Activated T-cell treated with anti-CD3 and anti-CD28 coated beads, Interleukin-2, amount 50 U/mL, for 24 hours (primary cell): Measurements from ENCODE around the gene BICDL2.

Experiments
- DNase-seq: peaks from one replicate; pipeline ENCODE4 v3.0.0-alpha.2; 2020
- H3K27ac Mint-ChIP-seq: 2 replicates; pipeline ENCODE4 v1.8.0; 2020; ENCODE audit warnings: mild to moderate bottlenecking, mixed read lengths
- H3K27me3 Mint-ChIP-seq: 2 replicates; pipeline ENCODE4 v1.8.0; 2020; ENCODE audit warnings: mixed read lengths
- H3K36me3 Mint-ChIP-seq: 2 replicates; pipeline ENCODE4 v1.8.0; 2020; ENCODE audit warnings: low read depth, mixed read lengths
- H3K4me1 Mint-ChIP-seq: 2 replicates; pipeline ENCODE4 v1.8.0; 2020; ENCODE audit warnings: low read depth, mixed read lengths
- H3K4me3 Mint-ChIP-seq: 2 replicates; pipeline ENCODE4 v1.8.0; 2020; ENCODE audit warnings: mild to moderate bottlenecking, moderate library complexity, mixed read lengths
- H3K9me3 Mint-ChIP-seq: 2 replicates; pipeline ENCODE4 v1.8.0; 2020; ENCODE audit warnings: mixed read lengths

Gene BICDL2

DNA sequence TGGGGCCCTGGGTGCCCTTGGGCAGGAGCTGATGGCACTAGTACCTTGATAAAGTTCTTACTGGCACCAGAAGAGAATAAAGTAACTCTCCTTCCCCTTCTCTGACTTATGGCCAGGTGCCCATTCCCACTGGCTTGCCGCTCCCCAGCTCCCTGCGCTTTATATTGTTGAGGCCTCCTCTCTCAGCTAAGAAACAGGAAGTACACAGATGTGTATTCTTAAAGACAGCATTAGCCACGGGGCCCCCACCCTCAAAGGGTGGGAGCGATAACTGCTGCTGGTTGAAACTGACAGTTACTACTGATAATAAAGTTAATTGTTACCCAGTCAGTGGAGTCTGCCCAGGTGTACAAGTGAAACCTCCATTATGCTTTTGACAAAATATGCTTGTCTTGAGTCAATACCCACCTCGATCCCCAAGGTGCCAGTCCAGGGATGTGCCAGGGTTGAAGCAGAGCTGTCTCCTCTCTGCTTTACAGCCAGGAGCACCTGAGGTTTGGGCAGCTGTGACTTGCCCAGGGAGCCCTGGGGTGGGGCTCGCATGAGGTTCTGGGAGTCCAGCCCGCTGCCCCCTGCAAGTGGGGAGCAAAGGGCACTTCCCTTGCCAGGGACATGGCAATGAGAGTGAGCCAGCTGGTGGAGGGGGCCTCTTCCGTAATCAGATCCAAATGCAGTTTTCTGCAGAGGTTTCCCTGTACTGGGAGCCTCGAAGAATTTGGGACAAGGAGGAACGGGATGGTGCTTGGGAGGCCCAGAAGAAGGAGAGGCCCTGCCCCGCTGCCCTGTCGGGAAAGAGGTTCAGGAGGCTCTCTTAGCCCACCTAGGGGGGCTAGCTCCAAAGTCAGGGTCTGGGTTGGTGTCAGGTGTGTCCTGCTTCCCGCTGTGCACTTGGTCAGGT lies 29.4 kb downstream of the BICDL2 start:
- Mint-ChIP-seq H3K36me3 (no peaks in the 10 kb centered on the region), H3K27me3 (peaks cover 14% of the 10 kb centered on the region), H3K4me3 (no peak overlapping the region), H3K9me3 (no peaks in the 10 kb centered on the region), H3K27ac (no peak overlapping the region), H3K4me1 (peaks cover 26% of the 10 kb centered on the region)
- DNase-seq: no peak

DNA sequence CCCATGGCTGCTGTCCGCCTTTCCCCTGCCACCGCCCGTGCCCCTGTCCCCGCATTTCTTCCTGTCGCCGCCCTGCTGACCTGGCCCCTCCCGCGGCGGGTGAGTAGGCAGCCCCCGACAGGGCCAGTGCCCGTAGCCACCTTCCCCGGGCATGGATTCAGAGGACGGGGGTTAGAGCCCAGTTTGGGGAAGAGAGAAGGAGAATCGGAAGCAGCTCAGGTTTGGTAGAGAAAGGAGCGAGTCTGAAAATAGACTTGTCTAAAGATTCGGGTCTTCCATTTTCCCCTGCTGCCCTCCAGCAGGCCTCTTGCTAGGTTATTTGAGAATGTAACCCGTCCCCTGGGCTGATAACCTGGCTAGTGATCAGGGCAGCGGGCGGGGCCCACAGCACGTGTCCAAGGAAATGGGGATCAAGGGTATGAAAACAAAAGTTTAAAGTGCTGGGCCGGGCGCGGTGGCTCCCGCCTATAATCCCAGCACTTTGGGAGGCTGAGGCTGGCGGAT lies 31.9 kb downstream of the BICDL2 start:
- H3K27me3 Mint-ChIP-seq: peaks cover 10% of the 10 kb centered on the region

DNA sequence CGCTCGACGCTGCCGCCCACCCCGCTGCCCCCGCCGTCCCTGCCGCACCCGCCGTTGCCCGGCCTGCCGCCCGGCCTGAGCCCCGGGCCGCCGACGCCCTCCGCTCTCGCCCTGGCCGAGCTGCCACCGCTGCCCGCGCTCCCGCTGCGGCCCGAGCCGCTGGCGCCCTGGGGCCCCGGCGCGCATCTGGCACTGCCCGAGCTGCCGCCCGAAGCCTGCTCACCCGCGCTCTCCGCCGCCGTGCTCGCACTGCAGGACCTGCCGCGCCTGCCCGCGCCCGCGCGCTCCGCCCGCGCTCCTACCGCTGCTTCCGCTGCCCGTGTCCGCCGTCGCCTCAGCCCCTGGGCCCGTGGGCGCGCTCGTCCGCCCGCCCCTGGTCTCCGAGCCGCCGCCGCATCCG lies 32.4 kb downstream of the BICDL2 start:
- Mint-ChIP-seq H3K9me3 (no peaks in the 10 kb centered on the region), H3K4me1 (peaks cover 26% of the 10 kb centered on the region), H3K27ac (no peak overlapping the region), H3K27me3 (peaks cover 10% of the 10 kb centered on the region), H3K4me3 (no peak overlapping the region), H3K36me3 (no peaks in the 10 kb centered on the region)
- DNase-seq: no peak

More for the DNA sequence above, 31.9 kb downstream of the BICDL2 start:
- peaks cover 26% of the 10 kb centered on the region for H3K4me1 Mint-ChIP-seq
- no peak for DNase-seq
- no peaks in the 10 kb centered on the region for H3K9me3 Mint-ChIP-seq
- peak overlapping the region; percentile 63 for H3K4me3 Mint-ChIP-seq
- no peak overlapping the region for H3K27ac Mint-ChIP-seq
- H3K36me3 Mint-ChIP-seq: no peaks in the 10 kb centered on the region

DNA sequence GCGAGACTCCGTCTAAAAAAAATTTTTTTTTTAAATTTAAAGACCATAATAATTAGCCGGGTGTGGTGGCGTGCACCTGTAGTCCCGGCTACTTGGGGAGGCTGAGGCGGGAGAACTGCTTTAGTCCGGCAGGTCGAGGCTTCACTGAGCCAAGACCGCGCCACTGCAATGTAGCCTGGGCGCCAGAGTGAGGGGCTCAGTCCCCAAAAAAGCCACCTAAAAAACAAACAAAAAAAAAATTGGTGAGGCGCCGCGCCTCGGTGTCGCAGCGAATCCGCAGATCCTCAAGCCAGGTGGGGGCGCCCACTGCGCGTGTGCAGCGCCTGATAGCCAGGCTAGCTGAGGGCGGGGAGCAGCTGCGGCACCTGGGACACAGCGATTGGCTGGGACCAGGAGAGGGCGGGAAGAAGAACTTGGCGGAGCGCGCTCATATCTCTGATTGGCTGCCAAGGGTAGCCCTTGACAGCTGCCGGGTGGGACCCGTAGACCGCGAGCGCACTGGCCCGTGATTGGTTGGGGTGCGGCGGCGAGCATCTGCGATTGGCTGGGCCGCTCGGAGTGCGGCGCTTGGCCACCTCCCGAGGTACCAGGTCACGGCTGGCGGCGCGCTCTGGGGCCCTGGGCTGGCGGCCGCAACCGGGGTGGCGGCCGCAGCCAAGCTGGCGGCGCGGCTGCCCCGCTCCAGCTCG lies 33.0 kb downstream of the BICDL2 start:
- no peaks in the 10 kb centered on the region for H3K9me3 Mint-ChIP-seq

DNA sequence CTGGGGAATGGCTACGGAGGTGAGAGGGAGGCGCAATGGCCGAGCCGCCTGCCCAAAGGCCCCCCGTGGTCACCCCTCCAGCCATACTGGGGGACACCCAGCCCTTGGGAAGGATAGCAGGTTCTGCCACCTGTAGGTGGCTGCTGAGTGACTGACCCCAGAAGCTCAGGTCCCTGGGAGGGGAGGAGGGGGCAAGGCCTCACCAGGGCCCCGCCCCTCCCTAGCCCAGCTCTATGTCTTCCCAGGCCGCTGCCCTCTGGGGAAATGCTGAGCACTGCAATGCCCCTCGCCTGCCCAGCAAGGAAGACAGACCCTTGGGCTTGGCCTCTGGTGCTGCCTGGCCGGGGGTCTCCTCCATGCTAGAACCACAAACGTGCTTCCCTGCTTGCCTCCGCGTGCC lies 35.4 kb downstream of the BICDL2 start:
- no peak overlapping the region for H3K4me3 Mint-ChIP-seq
- H3K4me1 Mint-ChIP-seq: peaks cover 3% of the 10 kb centered on the region
- no peaks in the 10 kb centered on the region for H3K9me3 Mint-ChIP-seq
- peaks cover 8% of the 10 kb centered on the region for H3K27me3 Mint-ChIP-seq
- H3K36me3 Mint-ChIP-seq: no peaks in the 10 kb centered on the region
- no peak overlapping the region for H3K27ac Mint-ChIP-seq
- DNase-seq: no peak

More for the DNA sequence above, 33.0 kb downstream of the BICDL2 start:
- Mint-ChIP-seq H3K4me1 (peaks cover 23% of the 10 kb centered on the region), H3K27me3 (peaks cover 13% of the 10 kb centered on the region), H3K27ac (peak overlapping the region; percentile 52), H3K36me3 (no peaks in the 10 kb centered on the region), H3K4me3 (peak overlapping the region; percentile 44)
- peak; percentile 95 for DNase-seq

DNA sequence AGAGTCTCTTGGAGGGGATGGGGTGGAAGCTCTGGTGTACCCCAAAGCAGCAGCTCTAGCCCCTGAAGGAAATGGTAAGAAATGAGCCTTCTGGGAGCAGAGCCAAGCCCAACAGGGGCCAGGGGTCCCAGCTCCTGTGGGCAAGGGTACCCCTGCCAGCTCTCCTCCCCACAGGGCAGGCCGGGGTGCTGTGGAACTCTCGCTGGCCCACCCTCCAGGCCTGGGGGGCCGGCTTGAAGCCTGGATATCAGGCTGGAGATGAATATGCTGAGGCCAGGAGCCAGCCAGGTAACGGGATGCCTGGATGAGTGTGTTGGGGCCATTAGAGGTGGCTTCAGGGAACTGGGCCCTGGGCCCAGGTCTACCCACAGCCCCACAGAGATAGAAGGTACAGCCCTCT lies 36.2 kb downstream of the BICDL2 start:
- H3K4me1 Mint-ChIP-seq: peaks cover 3% of the 10 kb centered on the region
- H3K27me3 Mint-ChIP-seq: peaks cover 8% of the 10 kb centered on the region
- no peak for DNase-seq
- no peaks in the 10 kb centered on the region for H3K36me3 Mint-ChIP-seq
- H3K27ac Mint-ChIP-seq: no peak overlapping the region
- H3K4me3 Mint-ChIP-seq: no peak overlapping the region
- no peaks in the 10 kb centered on the region for H3K9me3 Mint-ChIP-seq

DNA sequence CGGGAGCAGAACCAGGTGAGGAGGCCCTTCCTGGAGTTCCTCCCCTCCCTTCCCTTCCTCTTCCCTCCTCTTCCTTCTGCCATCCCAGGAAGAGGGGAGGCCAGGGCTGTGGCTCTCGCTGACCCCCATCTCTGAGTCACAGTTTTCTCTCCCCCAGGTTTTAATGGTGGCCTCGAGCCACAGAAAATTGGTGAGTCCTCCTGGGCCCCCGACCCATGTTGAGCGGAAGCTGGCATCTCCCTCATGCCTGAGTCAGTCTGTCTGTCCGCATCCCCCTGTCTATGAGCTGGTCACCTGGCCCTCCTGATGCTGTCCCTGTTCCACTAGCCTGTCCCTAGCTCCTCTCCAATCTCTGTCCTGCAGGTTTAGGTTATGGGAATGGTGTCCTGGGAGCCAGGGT lies 36.8 kb downstream of the BICDL2 start:
- DNase-seq: no peak
- Mint-ChIP-seq H3K27ac (no peak overlapping the region), H3K27me3 (peaks cover 6% of the 10 kb centered on the region), H3K4me1 (peaks cover 2% of the 10 kb centered on the region), H3K9me3 (no peaks in the 10 kb centered on the region), H3K36me3 (no peaks in the 10 kb centered on the region), H3K4me3 (no peak overlapping the region)

DNA sequence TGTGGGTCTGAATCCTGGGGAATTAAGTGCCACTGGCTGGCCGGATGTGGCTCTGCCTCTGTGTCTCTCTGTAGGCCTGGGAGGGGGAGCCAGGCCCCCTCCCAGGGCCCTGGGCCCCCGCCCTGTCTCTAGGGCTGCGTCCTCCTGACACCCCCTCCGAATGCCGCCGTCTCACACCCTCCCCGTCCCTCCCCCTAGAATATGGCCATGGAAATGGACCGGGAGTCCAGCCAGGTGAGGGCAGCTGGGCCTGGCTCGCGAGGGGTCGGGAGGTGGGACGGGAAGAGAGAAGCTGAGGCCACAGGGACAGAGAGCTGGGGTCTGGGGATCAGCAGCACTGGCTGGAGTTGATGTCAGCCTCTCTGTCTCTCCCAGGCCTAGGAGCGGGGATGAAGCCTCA lies 40.4 kb downstream of the BICDL2 start:
- Mint-ChIP-seq H3K27ac (no peak overlapping the region), H3K4me1 (no peaks in the 10 kb centered on the region), H3K4me3 (no peak overlapping the region), H3K27me3 (peaks cover 3% of the 10 kb centered on the region), H3K36me3 (no peaks in the 10 kb centered on the region), H3K9me3 (no peaks in the 10 kb centered on the region)
- no peak for DNase-seq

DNA sequence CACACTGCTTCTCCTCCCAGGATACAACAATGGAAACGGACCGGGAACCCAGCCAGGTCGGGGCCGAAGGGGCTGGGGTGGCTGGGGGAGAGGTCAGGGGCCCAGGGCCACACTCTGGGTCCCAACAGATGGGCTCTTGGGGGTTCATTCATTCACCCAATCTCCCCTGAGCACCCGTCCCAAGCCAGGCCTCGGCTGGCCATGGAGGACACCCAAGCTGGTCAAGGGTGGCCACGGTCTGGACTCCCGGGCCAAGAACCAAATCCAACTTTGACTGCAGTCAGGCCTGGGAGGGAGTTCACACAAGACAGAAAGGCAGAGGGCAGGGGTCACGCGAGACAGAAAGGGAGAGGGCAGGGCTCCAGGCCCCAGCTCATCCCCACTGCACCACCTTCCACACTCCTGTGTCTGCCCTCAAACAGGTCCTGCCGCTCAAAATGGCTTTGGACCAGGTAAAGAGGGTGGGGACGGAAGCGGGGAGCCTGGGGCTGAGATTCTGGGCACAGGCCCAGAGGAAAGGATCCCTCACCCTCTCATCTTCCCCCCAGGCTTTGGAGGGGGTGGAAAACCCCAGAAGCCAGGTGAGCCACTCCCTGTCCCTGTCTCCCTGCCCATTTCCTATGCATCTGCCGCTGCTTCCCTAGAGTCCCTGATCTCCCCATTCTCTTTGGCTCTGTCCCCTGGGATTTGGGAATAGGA lies 44.2 kb downstream of the BICDL2 start:
- no peak for DNase-seq
- no peaks in the 10 kb centered on the region for H3K9me3 Mint-ChIP-seq
- H3K4me1 Mint-ChIP-seq: no peaks in the 10 kb centered on the region
- no peak overlapping the region for H3K4me3 Mint-ChIP-seq
- H3K27me3 Mint-ChIP-seq: no peaks in the 10 kb centered on the region
- H3K27ac Mint-ChIP-seq: no peak overlapping the region
- no peaks in the 10 kb centered on the region for H3K36me3 Mint-ChIP-seq

DNA sequence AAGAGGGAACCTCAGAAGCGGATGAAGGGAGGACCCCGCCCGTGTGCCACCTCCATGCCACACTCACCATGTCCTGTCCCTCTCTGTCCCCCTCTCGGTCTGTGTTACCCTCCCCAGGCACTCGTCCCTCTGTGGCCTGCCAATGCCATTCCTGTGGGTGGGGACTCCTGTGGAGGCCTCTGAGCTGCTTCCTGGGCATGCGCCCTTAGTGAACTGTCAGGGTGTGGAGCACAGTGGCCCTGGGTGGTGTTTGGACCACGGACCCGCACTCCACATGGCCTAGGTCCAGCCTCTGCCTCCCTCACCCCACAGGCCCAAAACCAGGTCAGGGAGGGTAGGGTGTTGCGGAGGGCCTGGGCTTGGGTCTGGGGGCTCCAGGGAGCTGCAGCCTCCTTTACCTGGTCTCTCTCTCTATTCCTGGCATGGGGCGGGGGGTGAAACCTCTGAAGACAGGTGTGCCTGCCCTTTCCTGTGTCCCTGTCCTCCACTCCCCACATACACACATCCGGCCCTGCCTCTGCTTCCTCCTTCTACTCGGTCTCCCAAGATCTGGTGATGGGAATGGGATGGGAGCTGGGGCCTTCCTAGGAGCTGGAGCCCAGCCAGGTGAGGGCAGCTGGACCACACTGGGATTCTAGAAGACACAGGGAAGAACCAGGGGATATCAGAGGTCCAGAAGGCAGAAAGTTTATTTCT lies 45.0 kb downstream of the BICDL2 start:
- H3K27ac Mint-ChIP-seq: no peak overlapping the region
- no peaks in the 10 kb centered on the region for H3K9me3 Mint-ChIP-seq
- H3K4me1 Mint-ChIP-seq: no peaks in the 10 kb centered on the region
- no peak overlapping the region for H3K4me3 Mint-ChIP-seq
- H3K36me3 Mint-ChIP-seq: no peaks in the 10 kb centered on the region
- no peak for DNase-seq
- no peaks in the 10 kb centered on the region for H3K27me3 Mint-ChIP-seq

DNA sequence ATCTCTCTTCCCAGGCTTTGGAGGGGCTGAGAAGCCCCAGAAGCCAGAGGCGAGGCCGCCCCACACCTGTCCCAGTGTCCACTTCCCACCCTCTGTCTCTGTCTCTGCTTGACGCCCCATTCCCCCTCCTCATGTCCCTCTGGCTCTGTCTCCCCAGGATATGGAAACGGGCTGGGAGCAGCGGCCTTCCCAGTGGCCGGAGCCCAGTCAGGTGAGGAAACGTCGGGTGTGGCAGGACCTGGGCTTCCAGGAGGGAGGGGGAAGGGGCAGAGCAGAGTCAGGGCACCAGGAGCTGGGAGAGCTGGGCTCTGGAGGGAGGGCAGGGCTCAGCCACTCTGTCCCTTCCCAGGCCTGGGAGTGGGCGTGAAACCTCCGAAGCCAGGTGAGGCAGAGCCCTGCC lies 45.9 kb downstream of the BICDL2 start:
- no peaks in the 10 kb centered on the region for H3K4me1 Mint-ChIP-seq
- no peaks in the 10 kb centered on the region for H3K9me3 Mint-ChIP-seq
- no peak overlapping the region for H3K27ac Mint-ChIP-seq
- H3K27me3 Mint-ChIP-seq: peaks cover 2% of the 10 kb centered on the region
- no peaks in the 10 kb centered on the region for H3K36me3 Mint-ChIP-seq
- no peak overlapping the region for H3K4me3 Mint-ChIP-seq
- no peak for DNase-seq

DNA sequence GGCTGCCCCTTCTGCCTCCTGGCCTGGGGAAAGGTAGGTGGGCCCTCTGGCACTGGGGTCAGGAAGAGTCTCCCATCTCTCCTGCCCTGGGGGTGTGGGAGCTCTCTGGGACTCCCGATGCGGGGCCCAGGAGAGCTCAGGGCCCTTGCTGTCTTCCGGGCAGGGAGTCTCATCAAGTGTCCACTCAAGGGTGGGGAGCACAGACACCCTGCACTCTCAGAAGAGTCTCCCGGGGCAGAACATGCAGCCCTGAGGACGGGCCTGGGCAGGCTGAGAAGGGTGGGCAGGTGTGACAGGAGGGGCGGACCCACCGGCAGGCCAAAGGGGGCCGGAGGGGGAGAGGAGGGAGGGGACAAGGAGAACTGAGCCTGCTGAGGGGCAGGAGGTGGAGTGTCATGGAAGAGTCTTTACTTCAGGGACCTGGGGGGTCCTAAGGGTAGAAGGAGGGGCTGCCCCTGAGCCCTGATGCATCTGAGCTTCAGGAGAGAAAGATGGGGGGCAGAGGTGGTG lies 48.1 kb downstream of the BICDL2 start:
- DNase-seq: no peak
- Mint-ChIP-seq H3K27ac (no peak overlapping the region), H3K4me3 (no peak overlapping the region), H3K4me1 (peaks cover 5% of the 10 kb centered on the region), H3K27me3 (peaks cover 5% of the 10 kb centered on the region), H3K36me3 (no peaks in the 10 kb centered on the region), H3K9me3 (no peaks in the 10 kb centered on the region)

DNA sequence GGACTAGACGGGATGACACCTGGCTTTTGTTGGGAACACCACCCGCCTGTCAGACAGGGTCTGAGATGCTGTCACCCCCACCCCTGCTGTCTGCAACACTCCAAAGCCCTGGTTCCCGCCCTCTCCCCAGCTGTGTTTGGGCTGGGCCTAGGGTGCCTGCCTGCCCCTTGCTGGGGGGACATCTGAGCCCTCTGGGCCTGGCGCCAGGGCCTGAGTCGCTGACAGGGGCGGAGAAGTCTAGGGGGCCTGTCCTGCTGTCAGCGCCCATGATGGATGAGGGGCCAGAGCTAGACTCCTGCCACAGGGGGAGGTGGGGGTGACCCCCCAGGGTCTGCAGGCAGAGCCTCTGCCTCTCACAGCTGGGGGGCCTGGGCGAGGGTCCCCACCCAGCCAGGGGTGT lies 48.9 kb downstream of the BICDL2 start:
- Mint-ChIP-seq H3K9me3 (no peaks in the 10 kb centered on the region), H3K36me3 (no peaks in the 10 kb centered on the region), H3K4me1 (peaks cover 11% of the 10 kb centered on the region), H3K4me3 (no peak overlapping the region), H3K27me3 (peaks cover 5% of the 10 kb centered on the region), H3K27ac (no peak overlapping the region)
- no peak for DNase-seq

DNA sequence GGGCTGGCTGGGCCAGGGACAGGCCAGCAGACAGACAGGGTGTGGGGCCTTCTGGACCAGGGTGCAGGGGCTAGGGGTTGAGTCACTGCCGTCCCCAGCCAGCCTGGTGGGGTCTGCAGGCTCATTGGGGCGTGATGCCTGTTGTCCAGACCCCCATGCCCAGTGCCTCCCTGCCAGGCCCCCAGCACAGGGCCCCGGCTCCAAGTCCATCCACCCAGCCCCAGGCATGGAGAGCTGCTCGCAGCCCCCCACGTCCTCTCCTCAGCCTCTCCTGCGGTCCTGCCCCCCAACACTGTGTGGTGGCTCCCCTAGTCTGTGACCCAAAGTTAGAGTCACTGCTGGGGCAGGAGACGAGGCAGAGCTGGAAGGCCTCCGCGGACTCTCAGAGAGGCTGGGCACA lies 49.5 kb downstream of the BICDL2 start:
- H3K27ac Mint-ChIP-seq: no peak overlapping the region
- no peak overlapping the region for H3K4me3 Mint-ChIP-seq
- peaks cover 11% of the 10 kb centered on the region for H3K4me1 Mint-ChIP-seq
- H3K36me3 Mint-ChIP-seq: no peaks in the 10 kb centered on the region
- no peaks in the 10 kb centered on the region for H3K9me3 Mint-ChIP-seq
- DNase-seq: no peak
- peaks cover 5% of the 10 kb centered on the region for H3K27me3 Mint-ChIP-seq
